Measurements from ENCODE around the gene RIC3. TPM values are rescaled to one million over a fixed set of nuclear protein-coding genes. Genes with fewer than 3 reads are reported as not detected.
A peak's percentile ranks its signal among the peaks of the same experiment; 100 is the strongest.

Gene RIC3
- total and polyA plus RNA-seq, 2 donors (not counting 1 experiment from before 2014, with no cell fraction given): not detected

- Histone ChIP-seq H3K27ac (ENCODE audit: insufficient read depth, low read length) (no peak overlapping the region), H3K4me2 (ENCODE audit: extremely low read depth, insufficient read depth, low read length) (no peak overlapping the region), H3K36me3 (ENCODE audit: control insufficient read depth, insufficient read depth, low read length) (no peaks in the 10 kb centered on the region), H4K20me1 (ENCODE audit: control insufficient read depth, extremely low read depth, insufficient read depth, low read length) (no peaks in the 10 kb centered on the region), H3K9ac (ENCODE audit: insufficient read depth, low read length) (no peak overlapping the region), H2AFZ (ENCODE audit: low read length) (no peak overlapping the region), H3K9me3 (ENCODE audit: control insufficient read depth, insufficient read depth, low read depth, low read length) (no peaks in the 10 kb centered on the region), H3K4me3 (replicated peaks in 1 of 4; ENCODE audit: control extremely low read depth in 1 of 4, insufficient read depth in 1 of 4, low read depth in 3 of 4, low read length in 4 of 4) (no peak overlapping the region), H3K4me1 (ENCODE audit: control insufficient read depth, extremely low read depth, insufficient read depth, low read length) (no peaks in the 10 kb centered on the region), H3K79me2 (ENCODE audit: control insufficient read depth, insufficient read depth, low read length) (no peaks in the 10 kb centered on the region), H3K27me3 (ENCODE audit: control insufficient read depth, insufficient read depth, low read length) (no peaks in the 10 kb centered on the region)
- TF ChIP-seq CTCF (conservative IDR thresholded peaks at IDR 0.05 in 1 of 2, IDR thresholded peaks at IDR 0.05 in 1 of 2; ENCODE audit: low read depth in 1 of 2, low read length in 2 of 2) (no peak), EZH2 (IDR thresholded peaks at IDR 0.05; ENCODE audit: low read length, missing control alignments) (no peak)
- no peak for DNase-seq (ENCODE audit: low read depth in 2 of 2)
Measured at GRCh38 chr11:8086571-8086970, 82.3 kb downstream of the RIC3 start.

- Histone ChIP-seq H3K9ac (ENCODE audit: insufficient read depth, low read length) (no peak overlapping the region), H4K20me1 (ENCODE audit: control insufficient read depth, extremely low read depth, insufficient read depth, low read length) (no peaks in the 10 kb centered on the region), H3K4me1 (ENCODE audit: control insufficient read depth, extremely low read depth, insufficient read depth, low read length) (no peaks in the 10 kb centered on the region), H3K9me3 (ENCODE audit: control insufficient read depth, insufficient read depth, low read depth, low read length) (no peaks in the 10 kb centered on the region), H3K4me2 (ENCODE audit: extremely low read depth, insufficient read depth, low read length) (peak overlapping the region; percentile 13), H3K4me3 (replicated peaks in 1 of 4; ENCODE audit: control extremely low read depth in 1 of 4, insufficient read depth in 1 of 4, low read depth in 3 of 4, low read length in 4 of 4) (no peak overlapping the region), H3K27me3 (ENCODE audit: control insufficient read depth, insufficient read depth, low read length) (no peaks in the 10 kb centered on the region), H2AFZ (ENCODE audit: low read length) (no peak overlapping the region), H3K79me2 (ENCODE audit: control insufficient read depth, insufficient read depth, low read length) (no peaks in the 10 kb centered on the region), H3K27ac (ENCODE audit: insufficient read depth, low read length) (no peak overlapping the region), H3K36me3 (ENCODE audit: control insufficient read depth, insufficient read depth, low read length) (no peaks in the 10 kb centered on the region)
- DNase-seq (ENCODE audit: low read depth in 2 of 2): peak; percentile 39 to 63
- TF ChIP-seq EZH2 (IDR thresholded peaks at IDR 0.05; ENCODE audit: low read length, missing control alignments) (no peak), CTCF (conservative IDR thresholded peaks at IDR 0.05 in 1 of 2, IDR thresholded peaks at IDR 0.05 in 1 of 2; ENCODE audit: low read depth in 1 of 2, low read length in 2 of 2) (no peak)
Measured at GRCh38 chr11:8086001-8086479, 82.8 kb downstream of the RIC3 start.

GRCh38 chr11:8085011-8085645 is 83.7 kb downstream of the RIC3 start:
- Histone ChIP-seq H3K36me3 (ENCODE audit: control insufficient read depth, insufficient read depth, low read length) (no peaks in the 10 kb centered on the region), H3K27ac (ENCODE audit: insufficient read depth, low read length) (no peak overlapping the region), H3K9ac (ENCODE audit: insufficient read depth, low read length) (no peak overlapping the region), H3K4me1 (ENCODE audit: control insufficient read depth, extremely low read depth, insufficient read depth, low read length) (no peaks in the 10 kb centered on the region), H4K20me1 (ENCODE audit: control insufficient read depth, extremely low read depth, insufficient read depth, low read length) (no peaks in the 10 kb centered on the region), H3K79me2 (ENCODE audit: control insufficient read depth, insufficient read depth, low read length) (no peaks in the 10 kb centered on the region), H3K4me2 (ENCODE audit: extremely low read depth, insufficient read depth, low read length) (no peak overlapping the region), H3K9me3 (ENCODE audit: control insufficient read depth, insufficient read depth, low read depth, low read length) (no peaks in the 10 kb centered on the region), H3K27me3 (ENCODE audit: control insufficient read depth, insufficient read depth, low read length) (no peaks in the 10 kb centered on the region), H2AFZ (ENCODE audit: low read length) (no peak overlapping the region), H3K4me3 (replicated peaks in 1 of 4; ENCODE audit: control extremely low read depth in 1 of 4, insufficient read depth in 1 of 4, low read depth in 3 of 4, low read length in 4 of 4) (no peak overlapping the region)
- TF ChIP-seq EZH2 (IDR thresholded peaks at IDR 0.05; ENCODE audit: low read length, missing control alignments): no peak
- no peak for DNase-seq (ENCODE audit: low read depth in 2 of 2)
